HepG2 (cell line): ENCODE results near the gene ZKSCAN1.

ENCODE experiments used
- ATF7 ChIP-seq, 2 experiments: fragments of 450-650 bp in 1 of 2; sonication (generic) in 1 of 2; formaldehyde crosslinking in 1 of 2; IDR thresholded peaks; 2 replicates each; pipeline versions ENCODE4 v1.4.0 to v1.6.1; 2016 to 2020; ENCODE audit warnings: antibody characterized with exemption in 1 of 2, mild to moderate bottlenecking in 1 of 2, missing genetic modification reagents in 1 of 2
- CBX5 ChIP-seq: sonication (generic); formaldehyde crosslinking; IDR thresholded peaks from 2 replicates; pipeline ENCODE4 v1.4.0; 2020; ENCODE audit warnings: missing genetic modification reagents, borderline replicate concordance
- CHD4 ChIP-seq: fragments of 200-600 bp; sonication (generic); IDR thresholded peaks from 2 replicates; pipeline ENCODE4 v1.7.0; 2017; ENCODE audit warnings: mild to moderate bottlenecking, low read length, borderline replicate concordance
- HNRNPL ChIP-seq: fragments of 200-400 bp; formaldehyde crosslinking; IDR thresholded peaks from 2 replicates; pipeline ENCODE4 v1.6.1; 2017; ENCODE audit warnings: mild to moderate bottlenecking, low read depth, low read length
- SRF ChIP-seq: IDR thresholded peaks from 2 replicates; pipeline ENCODE4 v1.6.1; 2011; ENCODE audit warnings: mild to moderate bottlenecking, low read depth, low read length, moderate library complexity
- THRA ChIP-seq: sonication (generic); formaldehyde crosslinking; IDR thresholded peaks from 2 replicates; pipeline ENCODE4 v1.4.0; 2020; ENCODE audit warnings: missing genetic modification reagents, borderline replicate concordance
- ZNF788 ChIP-seq: sonication (generic); formaldehyde crosslinking; IDR thresholded peaks from 2 replicates; pipeline ENCODE4 v1.5.0; 2020; ENCODE audit warnings: mild to moderate bottlenecking, missing genetic modification reagents, borderline replicate concordance

- no peak for TF ChIP-seq HNRNPL
- no peak for TF ChIP-seq CHD4
- TF ChIP-seq SRF, result no peak
- TF ChIP-seq CBX5, result no peak
- TF ChIP-seq THRA (CRISPR knock-in tag), result no peak
- TF ChIP-seq ATF7 (IDR thresholded peaks at IDR 0.05), result no peak
- no peak for TF ChIP-seq ATF7 (CRISPR knock-in tag; IDR thresholded peaks at IDR 0.05)
- TF ChIP-seq ZNF788, result no peak
Observed at GRCh38 chr7:100071018-100071723, 55.8 kb downstream of the ZKSCAN1 start.
